ENCODE data around the gene GRK5. TPM values are rescaled to one million over a fixed set of nuclear protein-coding genes. Genes with fewer than 3 reads are reported as not detected.

Gene GRK5
- total RNA-seq, 4 donors from 2014 or later, result 11.6 to 38.2 (median 21.4) TPM

GRCh38 chr10:119227825-119228224, 20.5 kb downstream of the GRK5 start:
- TF ChIP-seq CTCF (IDR thresholded peaks at IDR 0.05; ENCODE audit: low read depth), result no peak

- TF ChIP-seq CTCF (IDR thresholded peaks at IDR 0.05; ENCODE audit: low read depth), result no peak
These were observed 24.3 kb downstream of the GRK5 start for GRCh38 chr10:119231654-119232053.

- no peak for TF ChIP-seq CTCF (IDR thresholded peaks at IDR 0.05; ENCODE audit: low read depth)
These were observed 25.9 kb downstream of the GRK5 start for GRCh38 chr10:119233123-119233820.

- TF ChIP-seq CTCF (IDR thresholded peaks at IDR 0.05; ENCODE audit: low read depth), result no peak
These were observed 26.4 kb downstream of the GRK5 start for GRCh38 chr10:119233821-119234220.

- no peak for TF ChIP-seq CTCF (IDR thresholded peaks at IDR 0.05; ENCODE audit: low read depth)
These were observed 28.0 kb downstream of the GRK5 start for GRCh38 chr10:119235356-119235755.

GRCh38 chr10:119237722-119238436, 30.5 kb downstream of the GRK5 start:
- TF ChIP-seq CTCF (IDR thresholded peaks at IDR 0.05; ENCODE audit: low read depth), result no peak

GRCh38 chr10:119238577-119238976, 31.2 kb downstream of the GRK5 start:
- TF ChIP-seq CTCF (IDR thresholded peaks at IDR 0.05; ENCODE audit: low read depth), result no peak
